Common myeloid progenitor, CD34-positive (primary cell): Measurements from ENCODE around the gene ICAM2.
A peak's percentile ranks its signal among the peaks of the same experiment; 100 is the strongest.

ENCODE experiments used
- CTCF ChIA-PET: fragments of 350-600 bp; sonication (Branson Sonifier 250); formaldehyde crosslinking; loops from one replicate; lab custom pipeline; 2021; ENCODE audit warnings: antibody characterized with exemption; lab: Charles Lee
- POLR2A ChIA-PET: fragments of 350-600 bp; sonication (Branson Sonifier 250); formaldehyde crosslinking; loops from one replicate; lab custom pipeline; 2021; ENCODE audit warnings: antibody characterized with exemption; lab: Charles Lee
- DNase-seq, 3 donors: peaks; one replicate each; pipeline versions ENCODE4 v3.0.0 to v3.0.0-alpha.2; 2013
- H3K27ac ChIP-seq, 2 experiments: 1 replicate in 1 of 2; 2 replicates in 1 of 2; pipeline ENCODE4 v1.7.0; 2013; ENCODE audit warnings: inconsistent platforms in 2 of 2, low read length in 2 of 2, mild to moderate bottlenecking in 2 of 2, low read depth in 1 of 2, moderate library complexity in 1 of 2; ENCODE audit not compliant: severe bottlenecking in 2 of 2, insufficient read depth in 1 of 2, poor library complexity in 1 of 2
- H3K27me3 ChIP-seq, 5 experiments: replicated peaks in 2 of 5; 1 replicate in 3 of 5; 2 replicates in 2 of 5; pipeline versions ENCODE4 v1.6.1 to v1.7.0; 2013; ENCODE audit warnings: low read length in 4 of 5, mild to moderate bottlenecking in 2 of 5, moderate library complexity in 2 of 5, inconsistent platforms in 1 of 5; ENCODE audit not compliant: insufficient read depth in 5 of 5, control insufficient read depth in 4 of 5
- H3K36me3 ChIP-seq, 4 experiments: 1 replicate in 2 of 4; 2 replicates in 2 of 4; pipeline versions ENCODE4 v1.6.1 to v1.7.0; 2013; ENCODE audit warnings: low read length in 3 of 4, control low read depth in 1 of 4, mild to moderate bottlenecking in 1 of 4; ENCODE audit not compliant: control insufficient read depth in 4 of 4, insufficient read depth in 4 of 4
- H3K4me1 ChIP-seq, 4 experiments: 1 replicate in 3 of 4; 2 replicates in 1 of 4; pipeline versions ENCODE4 v1.6.1 to v1.7.1; 2013; ENCODE audit warnings: low read length in 3 of 4, mild to moderate bottlenecking in 3 of 4, control low read depth in 1 of 4, inconsistent platforms in 1 of 4, moderate library complexity in 1 of 4; ENCODE audit not compliant: control insufficient read depth in 4 of 4, insufficient read depth in 4 of 4; ENCODE audit errors: control extremely low read depth in 1 of 4
- H3K4me3 ChIP-seq, 7 experiments: 1 replicate in 4 of 7; 2 replicates in 3 of 7; pipeline versions ENCODE4 v1.5.1 to v1.7.0; 2013; ENCODE audit warnings: mild to moderate bottlenecking in 7 of 7, low read length in 6 of 7, moderate library complexity in 6 of 7, inconsistent platforms in 2 of 7, low read depth in 2 of 7, control low read depth in 1 of 7; ENCODE audit not compliant: insufficient read depth in 4 of 7, control insufficient read depth in 1 of 7; ENCODE audit errors: extremely low read depth in 1 of 7
- H3K9me3 ChIP-seq, 5 experiments: 1 replicate in 4 of 5; 2 replicates in 1 of 5; pipeline versions ENCODE4 v1.6.1 to v1.7.1; 2013; ENCODE audit warnings: low read length in 4 of 5, mild to moderate bottlenecking in 2 of 5, inconsistent platforms in 1 of 5, low read depth in 1 of 5, moderate library complexity in 1 of 5; ENCODE audit not compliant: control insufficient read depth in 4 of 5, insufficient read depth in 2 of 5; ENCODE audit errors: control extremely low read depth in 1 of 5
- WGBS: methylation state at CpG from one replicate; pipeline ENCODE4 v1.1.5; 2013; ENCODE audit not compliant: insufficient coverage; 5-methylcytosine and 5-hydroxymethylcytosine counted together

ICAM2 gene

DNA sequence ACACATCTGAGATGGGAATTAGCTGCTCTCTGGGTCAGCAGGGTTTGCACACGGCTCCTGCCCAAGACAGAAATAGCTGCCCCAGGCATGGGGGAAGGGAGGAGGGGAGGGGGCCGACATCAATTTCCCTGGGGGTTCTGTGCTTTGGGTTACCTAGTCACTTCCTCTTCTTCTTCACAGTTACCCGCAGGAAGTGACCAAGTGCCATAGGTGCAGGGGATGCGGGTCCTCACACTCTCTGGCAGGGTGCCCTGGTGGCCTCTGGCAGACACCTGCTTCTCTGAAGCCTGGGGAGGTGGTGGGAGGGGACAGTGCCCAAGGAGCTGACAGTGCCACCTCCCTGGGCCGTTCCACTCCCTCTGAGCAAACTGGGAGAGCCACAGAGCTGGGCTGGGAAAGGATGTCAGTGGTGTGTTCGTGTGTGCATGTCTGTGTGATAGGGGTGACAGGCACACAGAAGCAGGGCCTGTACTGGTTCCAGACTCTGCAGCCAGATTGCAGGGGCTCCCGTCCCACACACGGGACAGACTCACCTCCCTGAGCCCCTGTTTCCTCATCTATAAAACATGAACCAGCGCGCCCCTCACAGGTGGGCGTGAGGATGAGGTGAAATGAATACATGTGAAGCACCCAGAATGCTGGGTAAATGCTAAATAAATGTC is 65.9 kb downstream of the ICAM2 start:
- Histone ChIP-seq H3K4me1 (peaks cover 3 to 40% (median 29%) of the 10 kb centered on the region in 4 experiments), H3K27ac (peak overlapping the region in 1 of 2 experiments; percentile 60), H3K27me3 (no peaks in the 10 kb centered on the region), H3K9me3 (no peaks in the 10 kb centered on the region), H3K36me3 (no peaks in the 10 kb centered on the region), H3K4me3 (peak overlapping the region in 2 of 7 experiments; percentile 19 to 38)
- CTCF ChIA-PET: interaction anchor here (0.8 to 3.1 kb wide), 13 partner anchors 8 to 74 kb away, joined by 3 to 14 read pairs (median 3); partner anchors contain the start of genes CD79B and ICAM2
- WGBS: 37% methylated on average over 7 of the region's 11 CpGs
- DNase-seq: peak; percentile 67 to 94 (median 90)
- POLR2A ChIA-PET: interaction anchor here (0.6 to 1.0 kb wide), 4 partner anchors 19 to 131 kb away, joined by 3 to 4 read pairs (median 3); no protein-coding TSS in a partner anchor
